Activated B cell treated with CpG ODN at 0.5 μM for 24 hours (primary cell): ENCODE measurements around the gene NPHP4. TPM values are rescaled to one million over a fixed set of nuclear protein-coding genes. Genes with fewer than 3 reads are reported as not detected.

Source experiments
- ATAC-seq: fragments of 200-7000 bp; cut with Tn5 transposase; one replicate; pipeline ENCODE4 v1.10.0; 2021; ENCODE audit warnings: low read depth, mild to moderate bottlenecking, moderate library complexity
- CTCF ChIA-PET: fragments of 350-600 bp; sonication (Branson Sonifier 250); formaldehyde crosslinking; loops from one replicate; lab custom pipeline; 2021; ENCODE audit warnings: antibody characterized with exemption; lab: Charles Lee
- POLR2A ChIA-PET: fragments of 350-600 bp; sonication (Branson Sonifier 250); formaldehyde crosslinking; loops from one replicate; lab custom pipeline; 2021; ENCODE audit warnings: antibody characterized with exemption; lab: Charles Lee
- DNase-seq: peaks from one replicate; pipeline ENCODE4 v3.0.0; 2022
- H3K27ac Mint-ChIP-seq: one replicate; pipeline ENCODE4 v1.8.0; 2020; ENCODE audit warnings: mixed read lengths
- H3K27me3 Mint-ChIP-seq: one replicate; pipeline ENCODE4 v1.8.0; 2021; ENCODE audit warnings: mixed read lengths
- H3K36me3 Mint-ChIP-seq: one replicate; pipeline ENCODE4 v1.8.0; 2021; ENCODE audit warnings: low read depth, mixed read lengths
- H3K4me1 Mint-ChIP-seq: one replicate; pipeline ENCODE4 v1.8.0; 2021; ENCODE audit warnings: mixed read lengths
- H3K4me3 Mint-ChIP-seq: one replicate; pipeline ENCODE4 v1.8.0; 2020; ENCODE audit warnings: mild to moderate bottlenecking, mixed read lengths
- H3K9me3 Mint-ChIP-seq: one replicate; pipeline ENCODE4 v1.8.0; 2020; ENCODE audit warnings: mixed read lengths
- intact Hi-C: fragments of 100-400 bp; cut with micrococcal nuclease; formaldehyde crosslinking; loops from one replicate; pipeline ENCODE4 v1.15.1; 2024
- total RNA-seq: library from RNA; stranded (reverse); gene quantifications from 2 replicates; pipeline ENCODE4 v1.2.3, GENCODE V29; 2022
- TF ChIP-seq, protein P1 (sequence below): fragments of 200-600 bp; IDR thresholded peaks from one replicate; pipeline ENCODE4 v1.8.0; 2022; ENCODE audit warnings: antibody characterized with exemption, mild to moderate bottlenecking

Gene NPHP4
- total RNA-seq, 1 donor from 2014 or later, result 8.0 TPM

DNA sequence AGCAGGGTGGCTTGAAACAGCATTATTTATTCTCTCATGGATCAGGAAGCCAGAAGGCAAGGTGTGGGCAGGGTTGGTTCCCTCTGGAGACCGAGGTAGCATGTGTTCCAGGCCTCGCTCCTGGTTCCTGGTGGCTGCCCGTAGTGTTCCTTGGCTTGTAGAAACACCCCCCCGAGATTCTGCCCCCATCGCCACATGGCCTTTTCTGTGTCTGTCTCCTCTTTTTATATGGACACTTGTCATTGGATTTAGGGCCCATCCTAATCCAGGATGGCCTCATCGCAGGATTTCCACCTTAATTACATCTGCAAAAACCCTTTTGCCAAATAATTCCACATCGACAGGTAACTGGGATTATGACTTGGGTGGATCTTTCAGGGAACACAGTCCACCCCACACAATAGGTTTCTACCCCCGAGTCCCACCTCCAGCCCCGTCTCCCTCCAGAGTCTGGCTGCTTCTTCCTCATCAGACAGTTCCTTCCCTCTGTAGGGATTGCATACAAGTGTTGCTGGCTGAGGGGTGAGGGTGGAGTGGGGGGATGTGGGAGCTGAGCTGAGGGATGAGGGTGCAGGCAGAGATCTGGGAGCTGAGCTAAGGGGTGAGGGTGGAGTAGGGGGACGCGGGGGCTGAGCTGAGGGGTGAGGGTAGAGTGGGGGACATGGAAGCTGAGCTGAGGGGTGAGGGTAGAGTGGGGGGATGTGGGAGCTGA lies 12.3 kb upstream of the NPHP4 start:
- intact Hi-C loops, result no loop called here
- ATAC-seq (no peak), DNase-seq (no peak)
- ChIA-PET CTCF (no interaction called here), POLR2A (no interaction called here)
- Mint-ChIP-seq H3K27me3 (no peaks in the 10 kb centered on the region), H3K4me1 (peaks cover 11% of the 10 kb centered on the region), H3K4me3 (no peak overlapping the region), H3K27ac (no peak overlapping the region), H3K36me3 (peaks cover 8% of the 10 kb centered on the region), H3K9me3 (no peaks in the 10 kb centered on the region)
- TF ChIP-seq, protein P1, sequence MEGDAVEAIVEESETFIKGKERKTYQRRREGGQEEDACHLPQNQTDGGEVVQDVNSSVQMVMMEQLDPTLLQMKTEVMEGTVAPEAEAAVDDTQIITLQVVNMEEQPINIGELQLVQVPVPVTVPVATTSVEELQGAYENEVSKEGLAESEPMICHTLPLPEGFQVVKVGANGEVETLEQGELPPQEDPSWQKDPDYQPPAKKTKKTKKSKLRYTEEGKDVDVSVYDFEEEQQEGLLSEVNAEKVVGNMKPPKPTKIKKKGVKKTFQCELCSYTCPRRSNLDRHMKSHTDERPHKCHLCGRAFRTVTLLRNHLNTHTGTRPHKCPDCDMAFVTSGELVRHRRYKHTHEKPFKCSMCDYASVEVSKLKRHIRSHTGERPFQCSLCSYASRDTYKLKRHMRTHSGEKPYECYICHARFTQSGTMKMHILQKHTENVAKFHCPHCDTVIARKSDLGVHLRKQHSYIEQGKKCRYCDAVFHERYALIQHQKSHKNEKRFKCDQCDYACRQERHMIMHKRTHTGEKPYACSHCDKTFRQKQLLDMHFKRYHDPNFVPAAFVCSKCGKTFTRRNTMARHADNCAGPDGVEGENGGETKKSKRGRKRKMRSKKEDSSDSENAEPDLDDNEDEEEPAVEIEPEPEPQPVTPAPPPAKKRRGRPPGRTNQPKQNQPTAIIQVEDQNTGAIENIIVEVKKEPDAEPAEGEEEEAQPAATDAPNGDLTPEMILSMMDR, result no peak

DNA sequence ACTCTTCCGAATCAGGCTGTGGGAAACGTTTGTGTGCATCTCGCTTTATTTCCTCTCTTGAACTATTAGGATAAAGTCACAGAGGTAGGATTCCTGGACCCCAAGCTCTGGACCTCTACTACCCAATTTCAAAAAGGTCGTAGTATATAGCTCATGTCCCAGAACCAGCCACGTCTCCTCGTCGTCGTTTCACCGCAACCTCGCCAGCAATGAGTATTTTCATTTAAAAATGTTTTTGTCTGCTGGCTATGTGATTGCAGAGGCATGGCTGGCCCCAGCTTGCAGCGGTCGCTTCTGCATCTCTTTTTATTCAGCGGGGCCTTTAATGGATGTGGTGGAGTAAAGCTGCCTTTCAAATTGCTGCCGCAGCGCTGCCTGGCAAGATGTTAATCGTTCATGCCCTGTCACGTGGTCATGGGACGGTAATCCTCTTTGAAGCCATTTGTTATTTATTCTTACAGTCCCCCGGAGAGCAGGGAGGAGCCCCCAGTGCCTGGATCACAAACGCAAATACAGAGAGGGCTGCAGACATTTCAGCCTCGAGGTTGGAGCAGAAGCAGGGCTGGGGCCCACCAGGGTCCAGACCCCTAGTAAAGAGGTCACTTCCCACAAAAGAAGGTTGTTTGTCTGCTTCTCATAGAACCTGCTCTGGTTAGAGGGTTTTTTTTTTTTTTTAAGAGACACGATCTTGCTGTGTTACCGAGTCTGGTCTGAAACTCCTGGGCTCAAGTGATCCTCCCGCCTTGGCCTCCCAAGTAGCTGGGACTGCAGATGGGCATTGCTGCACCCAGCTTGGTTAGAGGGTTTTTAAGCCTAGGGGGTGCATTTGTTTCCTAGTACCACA lies 11.6 kb upstream of the NPHP4 start:
- H3K27ac Mint-ChIP-seq, result no peak overlapping the region
- peaks cover 11% of the 10 kb centered on the region for H3K4me1 Mint-ChIP-seq
- POLR2A ChIA-PET, result no interaction called here
- CTCF ChIA-PET, result no interaction called here
- no peak overlapping the region for H3K4me3 Mint-ChIP-seq
- TF ChIP-seq, protein P1, result no peak
- H3K9me3 Mint-ChIP-seq, result no peaks in the 10 kb centered on the region
- intact Hi-C loops, result no loop called here
- ATAC-seq (no peak), DNase-seq (no peak)
- H3K36me3 Mint-ChIP-seq, result peaks cover 8% of the 10 kb centered on the region
- H3K27me3 Mint-ChIP-seq, result no peaks in the 10 kb centered on the region

DNA sequence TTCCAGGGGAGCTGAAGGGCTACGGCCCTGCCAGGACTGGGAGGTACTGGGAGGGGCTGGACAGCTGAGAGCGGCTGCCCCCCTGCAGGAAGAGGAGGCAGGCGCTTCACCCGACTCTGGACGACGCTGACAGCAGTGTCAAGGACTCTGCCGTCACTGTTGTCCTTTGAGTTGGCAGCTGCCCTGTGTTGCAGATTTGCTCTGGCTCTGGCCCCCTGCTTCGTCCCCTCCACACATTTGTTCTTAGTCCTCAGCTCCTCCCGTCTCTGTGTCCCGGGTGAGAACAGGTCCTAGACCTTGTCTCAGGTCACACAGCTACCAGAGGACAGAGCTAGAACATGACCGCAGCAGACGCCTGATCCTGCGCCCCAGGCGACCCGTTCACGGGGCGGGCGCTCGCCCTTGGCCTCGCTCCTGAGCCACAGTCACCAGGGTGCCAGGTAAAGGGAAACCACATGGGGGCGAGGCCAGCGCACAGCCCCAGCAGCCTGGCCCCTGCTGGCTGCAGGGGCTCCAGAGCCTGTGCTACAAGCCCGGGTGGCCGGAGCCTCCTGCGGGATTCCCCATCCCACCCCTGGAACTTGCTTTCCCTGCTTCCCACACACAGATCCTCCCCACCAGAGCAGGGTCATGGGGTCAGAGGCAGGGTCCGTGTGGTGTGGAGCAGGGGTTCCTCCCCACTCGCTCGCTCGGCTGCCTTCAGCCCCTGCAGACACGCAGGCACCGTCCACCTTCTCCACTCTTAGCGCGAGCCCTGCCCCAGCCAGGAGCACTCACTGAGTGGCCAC lies 10.7 kb upstream of the NPHP4 start:
- POLR2A ChIA-PET, result no interaction called here
- ATAC-seq, result no peak

DNA sequence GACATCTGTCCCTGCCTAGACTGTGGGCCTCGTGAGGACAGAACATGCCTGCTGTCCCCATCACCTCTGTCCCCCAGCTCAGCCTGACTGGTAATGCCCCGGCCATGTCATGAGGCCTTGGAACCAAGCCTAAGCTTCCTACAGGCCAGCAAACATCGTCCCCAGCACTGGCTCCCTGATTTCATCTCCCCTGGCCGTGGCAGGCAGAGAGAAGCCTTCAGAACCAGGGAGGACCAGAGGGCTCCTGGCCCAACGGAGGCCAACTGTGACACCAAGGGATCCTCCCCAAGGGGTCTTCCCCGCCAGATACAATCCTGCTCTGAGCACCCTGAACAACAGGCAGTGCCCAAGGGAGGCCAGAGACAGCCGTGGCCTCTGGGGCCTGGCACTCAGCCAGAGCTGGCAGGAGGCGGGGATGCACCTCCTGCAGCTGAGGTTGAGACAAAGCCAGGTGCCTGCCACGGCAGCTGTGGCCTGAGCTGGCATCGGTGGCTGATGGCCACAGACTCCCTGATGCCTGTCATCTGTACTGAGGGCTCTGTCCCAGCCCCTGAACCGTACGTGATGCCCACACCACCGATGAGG lies 9.9 kb upstream of the NPHP4 start:
- no peaks in the 10 kb centered on the region for H3K27me3 Mint-ChIP-seq
- no peak for DNase-seq
- ChIA-PET POLR2A (interaction anchor here (0.6 to 0.8 kb wide), 2 partner anchors 9 to 33 kb away, joined by 3 read pairs; partner anchors contain the start of gene NPHP4), CTCF (no interaction called here)
- H3K4me3 Mint-ChIP-seq, result no peak overlapping the region
- no peak for ATAC-seq
- H3K9me3 Mint-ChIP-seq, result no peaks in the 10 kb centered on the region
- H3K4me1 Mint-ChIP-seq, result peaks cover 6% of the 10 kb centered on the region
- peaks cover 8% of the 10 kb centered on the region for H3K36me3 Mint-ChIP-seq
- intact Hi-C loops, result no loop called here
- H3K27ac Mint-ChIP-seq, result no peak overlapping the region
- TF ChIP-seq, protein P1, result no peak

More for the DNA sequence above, 10.7 kb upstream of the NPHP4 start:
- TF ChIP-seq, protein P1, result no peak
- H3K27me3 Mint-ChIP-seq, result no peaks in the 10 kb centered on the region
- H3K27ac Mint-ChIP-seq, result no peak overlapping the region
- H3K4me3 Mint-ChIP-seq, result no peak overlapping the region
- no peak for DNase-seq
- no peaks in the 10 kb centered on the region for H3K9me3 Mint-ChIP-seq
- H3K4me1 Mint-ChIP-seq, result peaks cover 11% of the 10 kb centered on the region
- peaks cover 8% of the 10 kb centered on the region for H3K36me3 Mint-ChIP-seq
- intact Hi-C loops, result no loop called here
- CTCF ChIA-PET, result no interaction called here
